OCI-M2 (cell line): ENCODE measurements around the gene RPL3.
"Not testable (repeated sequence)": the region's sequence is repeated elsewhere in the genome, so short reads cannot be mapped to it uniquely, and the experiment has no call there.

Experiments
- DNase-seq: peaks from one replicate; lab custom pipeline; 2025; ENCODE audit not compliant: unreplicated experiment; lab: John Stamatoyannopoulos, UW

Gene RPL3

DNA sequence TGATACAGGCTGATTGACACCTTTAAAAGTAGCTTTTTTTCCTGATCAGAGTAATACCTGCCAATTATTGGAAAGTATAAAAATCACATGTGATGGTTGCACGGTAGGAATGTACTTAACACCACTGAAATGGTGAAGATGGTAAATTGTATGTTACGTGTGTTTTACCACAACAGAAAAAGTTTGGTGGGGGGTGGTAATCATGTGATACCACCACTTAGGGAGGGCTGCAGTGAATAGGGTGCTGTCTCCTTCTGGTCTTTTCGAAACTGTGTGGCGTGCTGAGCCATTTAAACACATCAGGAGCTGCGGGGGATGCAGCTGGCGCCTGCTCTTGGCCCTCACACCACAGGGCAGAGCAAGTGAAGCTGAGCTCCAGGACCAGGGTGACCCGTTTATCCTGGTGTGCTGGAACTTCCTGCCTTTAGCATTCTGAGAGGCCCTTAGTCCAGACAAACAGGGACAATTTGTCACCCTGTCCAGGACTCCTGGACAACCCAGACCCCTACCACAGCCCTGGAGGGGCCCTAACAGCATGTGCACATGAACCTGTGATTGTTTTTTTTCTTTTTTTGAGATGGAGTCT lies 33.0 kb upstream of the RPL3 start:
- DNase-seq: no peak

DNA sequence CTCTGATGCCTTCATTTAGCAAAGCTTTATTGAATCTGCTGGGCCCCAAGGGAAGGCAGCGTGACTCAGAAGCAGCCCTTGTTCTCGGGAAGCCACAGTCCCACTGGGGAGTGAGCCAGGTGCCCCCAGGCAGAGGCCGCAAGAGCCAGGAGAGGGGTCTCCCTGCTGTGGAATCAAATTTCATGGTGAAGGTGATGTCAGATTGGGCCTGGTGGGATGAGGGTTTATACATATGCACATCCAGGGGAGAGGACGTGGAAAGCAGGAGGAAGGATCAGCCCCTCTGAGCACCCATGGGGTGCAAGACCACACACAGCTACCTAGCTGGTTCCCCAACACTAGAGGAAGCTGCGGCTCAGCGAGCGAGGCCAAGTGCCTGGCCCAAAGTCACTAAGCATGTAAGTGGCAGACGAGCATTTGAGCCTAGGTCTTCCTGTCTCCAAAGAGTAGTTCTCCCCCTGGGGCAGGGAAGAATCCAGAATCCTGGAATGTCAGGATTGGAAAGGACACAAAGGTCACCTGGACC lies 32.3 kb upstream of the RPL3 start:
- DNase-seq: no peak

DNA sequence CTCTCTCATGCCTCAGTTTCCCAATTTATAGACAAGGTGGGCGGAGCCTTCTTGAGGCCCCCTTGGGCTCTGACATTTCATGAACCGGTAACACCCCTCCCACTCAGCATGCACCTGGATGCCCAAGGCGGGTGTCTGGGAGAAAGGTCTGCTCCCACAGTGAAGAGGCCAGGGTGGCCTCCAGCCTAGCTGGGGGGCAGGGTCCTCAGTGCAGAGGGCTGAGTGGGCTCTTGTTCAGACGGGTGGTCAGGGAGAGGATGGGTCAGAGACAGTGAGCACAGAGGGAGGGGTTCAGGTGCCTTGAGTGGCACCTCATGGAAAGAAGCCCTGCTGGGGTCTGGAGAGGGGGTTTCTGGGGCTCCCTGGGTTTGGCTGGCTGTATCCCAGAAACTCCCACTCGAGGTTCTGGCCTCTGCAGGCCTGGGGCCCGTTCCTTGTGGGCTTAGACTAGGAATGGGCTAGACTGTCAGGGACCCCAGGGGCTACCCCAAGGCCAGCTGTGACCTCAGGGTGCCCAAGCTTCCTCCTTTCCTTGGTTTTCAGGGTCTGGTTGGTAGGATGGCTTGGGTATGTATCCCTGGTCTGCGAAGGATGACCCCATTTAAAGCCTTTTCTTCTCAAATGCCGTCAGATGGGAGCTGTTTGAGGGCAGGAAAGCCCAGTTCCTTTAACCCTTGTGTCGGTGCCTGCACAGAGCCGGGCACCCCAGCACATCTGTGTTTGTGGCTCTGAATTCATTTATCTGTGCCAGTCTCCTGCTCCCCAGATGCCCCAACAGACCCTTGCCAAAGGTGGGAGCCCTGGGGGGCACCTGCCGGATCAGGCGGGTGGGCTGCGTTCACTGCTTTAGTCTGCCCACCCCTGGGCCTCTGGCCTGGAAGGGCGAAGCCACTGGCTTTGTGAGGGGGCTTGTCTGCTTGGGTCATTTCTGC lies 31.6 kb upstream of the RPL3 start:
- no peak for DNase-seq

DNA sequence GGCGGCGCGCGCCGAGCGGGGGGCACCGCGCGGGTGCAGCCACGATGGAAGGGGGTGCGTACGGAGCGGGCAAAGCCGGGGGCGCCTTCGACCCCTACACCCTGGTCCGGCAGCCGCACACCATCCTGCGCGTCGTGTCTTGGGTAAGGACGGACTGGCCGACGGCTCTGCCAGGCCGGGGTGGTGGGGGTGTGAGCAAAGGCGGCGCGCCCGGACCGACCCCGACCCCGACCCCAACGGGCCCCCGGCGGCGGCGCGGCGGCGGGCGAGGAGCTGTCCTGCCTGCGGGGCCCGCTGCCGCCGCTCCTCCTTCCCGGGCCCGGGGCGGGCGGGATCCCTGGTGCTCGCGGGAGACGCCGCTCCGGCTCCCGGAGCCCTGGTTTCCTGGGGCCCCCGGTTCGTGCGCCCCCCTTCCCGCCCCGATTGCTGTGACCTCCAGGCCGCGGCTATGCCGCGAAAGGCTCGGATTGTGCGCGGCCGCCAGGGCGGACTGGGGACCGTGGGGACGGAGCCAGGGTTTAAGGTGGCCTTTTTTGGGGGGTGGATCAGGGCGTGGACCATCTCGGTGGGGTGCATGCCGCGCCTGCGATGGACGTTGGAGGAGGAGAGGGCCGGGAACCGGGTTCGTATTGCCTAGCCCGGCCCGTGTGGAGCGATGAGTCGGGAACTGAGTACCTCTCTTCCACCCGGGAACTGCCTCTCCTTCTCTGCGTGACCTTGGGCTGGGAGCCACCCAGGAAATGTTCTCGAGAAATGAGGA lies 30.7 kb upstream of the RPL3 start, which contains the start of gene SYNGR1:
Gene SYNGR1 (plus strand): TSS at position 25 of the 760 bp plus-strand sequence. CDS start 20 bp downstream, at position 45.
- no peak for DNase-seq

DNA sequence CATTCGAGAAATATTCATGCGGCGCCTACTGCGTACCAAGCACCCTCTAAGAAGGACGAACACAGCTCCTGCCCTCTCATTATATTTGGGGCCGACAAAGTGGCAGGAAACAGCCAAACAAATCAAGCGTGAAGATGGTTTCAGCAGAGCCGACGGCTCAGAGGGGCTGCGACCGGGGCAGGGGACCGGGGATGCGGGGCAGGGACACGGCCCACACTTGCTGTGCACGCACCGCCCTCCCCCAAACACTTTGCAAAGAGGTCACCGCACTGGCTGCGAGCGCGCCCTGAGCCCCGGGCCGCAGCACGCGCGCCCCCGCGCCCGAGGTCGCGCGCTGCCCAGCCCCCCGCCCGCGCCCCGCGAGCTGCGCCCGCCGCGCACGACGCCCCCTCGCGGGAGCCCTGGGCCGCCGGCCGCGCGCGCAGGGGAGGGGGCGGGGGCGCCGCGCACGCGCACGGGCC lies 30.1 kb upstream of the RPL3 start:
- DNase-seq: no peak

DNA sequence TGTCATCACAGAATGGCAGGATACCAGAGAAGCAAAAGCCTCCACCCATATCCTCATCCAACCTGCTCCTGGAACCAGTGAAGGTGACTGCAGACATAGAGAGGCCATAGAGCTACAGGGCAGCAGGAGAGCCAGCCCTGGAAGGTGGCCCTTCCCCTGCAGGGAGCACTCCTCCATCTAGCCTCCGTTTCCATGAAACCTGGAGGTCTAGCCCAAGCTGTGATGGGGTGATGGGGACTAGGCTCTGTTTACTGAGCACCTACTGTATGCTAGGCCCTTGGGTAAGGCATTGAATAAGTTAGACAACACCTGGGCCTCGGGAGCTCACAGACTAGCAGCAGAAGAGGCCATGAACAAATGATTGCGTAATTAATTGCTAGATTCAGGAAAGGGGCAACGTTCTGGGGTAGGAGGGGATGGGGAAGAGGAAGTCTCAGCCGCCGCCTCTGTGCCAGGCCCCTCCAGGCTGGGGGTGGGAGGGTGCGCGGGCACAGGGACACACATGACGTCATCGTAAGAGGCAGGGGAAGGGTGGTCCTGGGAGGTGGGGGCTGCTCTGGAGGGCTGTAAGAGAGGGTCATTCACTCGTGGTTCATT lies 29.6 kb upstream of the RPL3 start:
- DNase-seq: no peak

DNA sequence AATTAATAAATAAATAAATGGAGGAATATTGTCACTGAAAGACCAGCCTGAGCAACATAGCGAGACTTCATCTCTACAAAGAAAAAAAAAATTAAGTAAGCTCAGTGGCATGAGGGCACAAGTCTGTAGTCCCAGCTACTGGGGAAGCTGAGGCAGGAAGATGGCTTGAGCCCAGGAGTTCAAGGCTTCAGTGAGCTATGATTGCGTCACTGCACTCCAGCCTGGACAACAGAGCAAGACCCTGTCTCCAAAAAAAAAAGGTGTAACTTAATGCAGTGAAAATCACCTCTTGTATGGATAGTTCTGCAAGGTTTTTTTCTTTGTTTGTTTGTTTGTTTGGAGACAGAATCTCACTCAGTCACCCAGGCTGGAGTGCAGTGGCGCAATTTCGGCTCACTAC lies 25.8 kb upstream of the RPL3 start:
- DNase-seq: no peak

DNA sequence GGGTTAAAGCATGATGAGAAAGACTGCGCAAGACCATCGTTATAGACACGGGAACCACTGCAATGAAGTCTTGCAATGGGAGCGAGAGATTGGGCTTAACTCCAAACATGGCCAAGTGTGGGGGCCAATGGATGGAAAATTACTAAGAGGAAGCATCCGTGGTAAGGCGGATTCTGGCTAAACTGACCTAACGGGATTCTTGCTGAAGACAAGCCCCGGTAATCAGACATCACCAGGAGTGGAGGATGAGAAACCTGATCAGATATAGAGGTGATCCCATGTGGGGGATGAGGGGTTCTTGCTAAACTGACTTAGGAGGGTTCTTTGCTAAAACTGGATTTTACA lies 24.6 kb upstream of the RPL3 start:
- DNase-seq: no peak

DNA sequence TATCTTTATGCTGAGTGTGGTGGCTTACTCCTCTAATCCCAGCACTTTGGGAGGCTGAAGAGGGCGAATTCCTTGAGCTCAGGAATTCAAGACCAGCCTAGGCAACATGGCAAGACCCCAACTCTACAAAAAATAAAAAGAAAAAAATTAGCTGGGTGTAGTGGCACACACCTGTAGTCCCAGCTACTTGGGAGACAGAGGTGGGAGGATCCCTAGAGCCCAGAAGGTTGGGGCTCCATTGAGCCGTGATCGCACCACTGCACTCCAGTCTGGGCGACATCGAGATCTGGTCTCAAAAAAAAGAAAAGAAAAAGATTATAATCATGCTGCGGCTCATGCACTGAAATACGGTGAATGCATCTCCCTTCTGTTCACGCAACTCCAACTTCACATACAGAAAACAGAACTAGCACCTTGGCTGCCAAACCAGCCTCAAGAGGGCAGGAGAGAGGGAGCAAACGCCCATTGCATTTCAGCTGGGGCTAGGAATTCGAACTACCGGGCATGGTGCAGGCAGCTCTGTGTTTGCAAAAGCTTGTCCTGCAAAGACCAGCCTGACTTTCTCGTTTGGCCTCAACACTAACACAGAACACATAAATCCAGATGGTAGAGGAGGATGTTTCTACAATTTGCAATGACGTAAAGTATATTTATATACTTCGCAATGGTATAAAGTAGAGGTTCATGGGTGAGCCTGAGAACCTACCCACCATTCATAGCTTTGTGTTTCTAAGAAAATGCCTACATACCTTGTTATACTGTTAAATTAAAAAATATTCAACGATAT lies 24.0 kb upstream of the RPL3 start:
- DNase-seq: peak; percentile 9

DNA sequence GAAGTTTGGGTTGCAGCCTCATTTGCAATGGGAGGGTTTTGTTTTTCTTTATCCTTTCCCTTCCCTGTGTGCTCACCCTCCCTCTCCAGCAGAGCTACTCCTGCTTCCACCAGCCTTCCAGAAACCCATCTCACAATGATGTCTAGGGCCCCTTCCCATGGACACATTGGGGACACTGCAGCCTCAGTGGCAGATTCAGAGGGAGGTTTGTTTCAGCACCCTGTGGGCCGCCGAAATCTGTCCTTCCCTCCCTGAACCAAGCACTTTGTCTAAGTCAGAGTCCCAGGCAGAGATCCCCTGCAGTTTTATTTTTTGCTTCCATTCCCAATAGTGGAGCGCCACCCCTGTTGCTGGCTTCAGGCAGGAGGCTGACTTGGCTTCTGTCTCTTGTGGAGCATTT lies 21.8 kb upstream of the RPL3 start:
- DNase-seq: no peak

DNA sequence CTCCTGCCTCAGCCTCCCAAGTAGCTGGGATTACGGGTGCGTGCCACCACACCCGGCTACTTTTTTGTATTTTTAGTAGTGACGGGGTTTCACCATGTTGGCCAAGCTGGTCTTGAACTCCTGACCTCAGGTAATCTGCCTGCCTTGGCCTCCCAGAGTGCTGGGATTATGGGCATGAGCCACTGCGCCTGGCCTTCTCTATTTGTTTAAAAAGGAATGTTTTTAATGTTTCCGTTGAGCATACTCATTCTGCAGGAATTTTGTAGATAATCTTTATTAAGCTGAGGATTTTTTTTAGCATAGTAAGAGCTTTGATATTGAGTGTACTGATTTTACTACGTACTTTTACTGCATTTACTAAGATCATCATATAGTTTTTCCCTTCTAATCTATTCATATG lies 20.4 kb upstream of the RPL3 start:
- DNase-seq: not testable (repeated sequence)

DNA sequence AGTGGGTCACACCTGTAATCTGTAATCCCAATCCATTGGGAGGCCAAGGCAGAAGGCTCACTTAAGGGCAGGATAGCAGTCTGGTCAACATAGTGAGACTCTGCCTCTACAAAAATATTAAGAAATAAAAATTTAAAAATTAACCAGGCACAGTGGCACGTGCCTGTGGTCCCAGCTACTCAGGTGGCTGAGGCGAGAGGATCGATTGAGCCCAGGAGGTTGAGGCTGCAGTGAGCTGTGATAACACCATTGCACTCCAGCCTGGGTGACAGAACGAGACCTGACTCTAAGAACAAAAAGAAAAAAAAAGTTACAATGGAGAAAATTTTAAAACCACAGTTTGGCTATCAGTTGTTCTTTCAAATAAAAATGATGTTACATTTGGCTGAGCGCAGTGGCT lies 17.0 kb upstream of the RPL3 start:
- DNase-seq: no peak

DNA sequence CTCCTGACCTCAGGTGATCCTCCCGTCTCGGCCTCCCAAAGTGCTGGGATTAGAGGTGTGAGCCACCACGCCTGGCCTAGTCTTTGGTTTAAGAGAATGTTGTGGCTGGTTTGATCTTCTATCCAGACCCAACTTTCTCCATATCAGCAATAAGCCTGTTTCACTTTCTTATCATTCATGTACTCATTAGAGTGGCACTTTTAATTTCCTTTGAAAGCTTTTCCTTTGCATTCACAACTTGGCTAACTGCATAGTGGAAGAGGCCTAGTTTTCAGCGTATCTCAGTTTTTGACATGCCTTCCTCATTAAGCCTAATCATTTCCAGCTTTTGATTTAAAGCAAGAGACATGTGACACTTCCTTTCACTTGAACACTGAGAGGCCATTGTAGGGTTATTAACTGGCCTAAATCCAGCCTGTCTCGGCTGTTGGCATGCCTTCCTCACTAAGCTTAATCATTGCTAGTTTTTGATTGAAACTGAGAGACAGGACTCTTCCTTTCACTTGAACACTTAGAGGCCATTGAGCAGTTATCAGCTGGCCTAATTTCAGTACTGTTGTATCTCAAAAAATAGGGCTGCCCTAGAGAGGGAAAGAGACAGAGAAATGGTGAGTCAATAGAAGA lies 13.1 kb upstream of the RPL3 start:
- no peak for DNase-seq

DNA sequence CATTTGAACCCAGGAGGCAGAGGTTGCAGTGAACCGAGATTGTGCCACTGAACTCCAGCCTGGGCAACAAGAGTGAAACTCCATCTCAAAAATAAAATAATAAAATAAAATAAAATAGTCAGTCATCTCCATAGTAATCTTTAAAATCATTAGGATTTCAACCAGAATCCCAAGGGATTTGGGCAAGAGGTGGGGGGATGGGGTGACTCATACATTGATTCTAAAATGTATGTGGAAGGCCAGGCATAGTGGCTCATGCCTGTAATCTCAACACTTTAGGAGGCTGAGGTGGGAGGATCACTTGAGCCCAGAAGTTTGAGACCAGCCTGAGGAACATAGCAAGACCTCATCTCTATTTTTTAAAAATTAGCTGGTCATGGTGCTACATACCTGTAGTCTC lies 11.1 kb upstream of the RPL3 start:
- DNase-seq: not testable (repeated sequence)

DNA sequence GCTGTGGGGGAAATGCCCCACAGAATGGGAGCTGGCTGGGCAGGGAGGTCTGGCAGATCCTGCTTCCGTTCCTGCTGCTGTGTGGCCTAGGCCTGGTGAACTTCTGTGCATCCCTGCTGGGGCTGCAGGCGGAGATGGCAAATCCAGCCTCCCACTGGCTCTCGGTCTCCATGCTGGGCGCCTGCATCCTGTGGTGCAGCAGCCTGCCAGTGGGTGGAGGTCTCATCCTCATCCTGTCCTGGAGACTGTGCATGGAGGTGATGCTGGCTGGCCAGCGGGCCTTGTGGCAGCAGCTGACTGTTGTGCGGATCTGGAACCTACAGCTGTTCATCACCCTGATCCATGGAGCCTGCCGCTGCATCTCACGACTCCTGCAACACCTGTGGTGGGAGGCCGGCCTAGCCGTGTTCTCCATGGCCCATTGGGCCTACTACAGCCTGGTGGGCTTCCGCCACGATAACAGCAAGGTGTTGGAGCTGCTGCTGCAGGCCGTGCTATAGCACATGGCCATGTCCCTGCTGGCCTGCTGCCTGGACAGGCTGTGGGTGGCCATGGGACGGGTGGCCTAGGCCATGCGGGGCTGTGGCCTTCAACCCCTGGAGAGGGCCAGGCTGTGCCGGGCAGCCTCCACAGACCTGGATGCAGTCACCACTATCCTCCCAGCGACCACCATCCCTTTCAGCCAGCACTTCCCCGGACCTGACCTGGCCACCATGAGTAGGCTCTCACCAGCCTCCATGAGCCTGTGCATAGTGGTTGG lies 8.8 kb upstream of the RPL3 start:
- DNase-seq: no peak

DNA sequence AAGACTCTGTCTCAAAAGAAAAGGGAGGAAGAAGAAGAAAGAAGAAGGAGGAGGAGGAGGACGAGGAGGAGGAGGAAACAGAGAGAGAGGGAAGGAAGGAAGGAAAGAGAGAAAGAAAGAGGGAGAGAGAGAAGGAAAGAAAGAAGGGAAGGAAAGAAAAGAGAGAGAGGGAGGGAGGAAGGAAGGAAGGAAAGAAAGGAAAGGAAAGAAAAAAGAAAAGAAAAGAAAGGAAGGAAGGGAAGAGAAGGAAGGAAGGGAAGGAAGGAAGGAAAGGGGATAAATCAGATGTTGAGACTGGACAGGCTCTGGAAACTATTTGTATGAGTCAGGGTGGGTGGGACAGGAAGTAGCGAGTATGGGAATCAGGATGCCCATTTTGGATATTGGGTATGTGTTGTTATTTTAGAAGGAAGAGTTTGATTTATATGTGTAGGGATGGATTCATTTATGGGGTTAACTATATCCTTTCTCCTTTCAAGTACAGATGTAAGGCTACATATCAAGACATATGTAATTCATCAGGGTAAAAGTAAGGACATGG lies 6.0 kb upstream of the RPL3 start:
- DNase-seq: no peak

DNA sequence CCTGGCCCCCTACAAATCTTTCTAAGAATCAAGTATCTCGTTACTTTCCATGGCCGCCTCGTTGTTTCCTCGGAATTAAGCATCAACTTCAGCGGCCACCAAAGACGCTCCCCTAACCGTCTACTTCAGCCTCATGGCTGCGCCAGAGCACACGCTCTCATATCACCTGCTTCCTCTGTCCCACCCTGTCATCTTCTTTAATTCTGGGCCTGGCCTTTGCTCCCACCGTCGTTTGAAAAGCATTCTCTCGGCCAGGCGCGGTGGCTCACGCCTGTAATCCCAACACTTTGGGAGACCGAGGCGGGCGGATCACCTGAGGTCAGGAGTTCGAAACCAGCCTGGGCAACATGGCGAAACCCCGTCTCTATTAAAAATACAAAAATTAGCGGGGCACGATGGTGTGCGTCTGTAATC lies 1.2 kb upstream of the RPL3 start:
- not testable (repeated sequence) for DNase-seq

DNA sequence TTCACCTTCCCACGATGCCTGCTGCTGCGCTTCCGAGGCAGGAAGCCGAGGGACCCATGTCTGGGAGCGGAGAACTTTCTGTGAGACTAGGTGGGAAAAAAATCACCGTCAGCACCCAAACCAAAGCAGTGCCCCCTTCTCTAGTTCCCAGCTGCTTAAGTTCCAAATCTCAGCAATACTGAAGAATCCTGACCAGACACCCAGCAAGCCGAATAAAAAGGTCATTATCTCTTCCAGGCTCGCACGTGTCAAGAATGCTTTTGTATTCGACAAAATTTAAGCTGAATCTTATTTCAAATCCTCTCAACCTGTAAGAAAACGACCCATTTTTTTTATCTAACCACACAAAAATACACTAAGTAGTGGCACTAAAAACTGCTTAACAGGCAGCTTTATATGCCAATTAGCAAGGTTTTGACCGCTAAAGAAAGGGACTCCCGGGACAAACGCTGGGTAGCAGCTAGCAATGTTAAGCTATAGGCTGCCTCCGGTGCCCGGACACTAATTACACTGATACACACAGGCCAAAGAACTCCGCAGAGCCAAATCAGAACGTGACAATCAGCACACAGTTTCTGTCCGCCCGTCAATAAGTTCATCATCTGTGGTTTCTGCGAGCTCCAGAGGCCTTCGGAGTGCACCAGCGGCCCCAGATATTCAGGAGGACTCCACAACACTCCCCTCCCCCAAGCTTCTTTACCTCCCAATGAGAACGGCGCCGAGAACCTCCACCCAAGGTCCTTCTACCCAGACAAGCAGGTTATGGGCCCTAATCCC lies 728 bp downstream of the RPL3 start:
- DNase-seq: no peak
